GM12865 (cell line): ENCODE data around the gene PBRM1.
"Not testable (repeated sequence)": the region's sequence is repeated elsewhere in the genome, so short reads cannot be mapped to it uniquely, and the experiment has no call there.

ENCODE experiments used
- DNase-seq: peaks from one replicate; pipeline ENCODE4 v3.0.0; 2010; ENCODE audit warnings: low read depth
- H3K4me3 ChIP-seq: 2 replicates; pipeline ENCODE4 v1.5.1; 2011; ENCODE audit warnings: mild to moderate bottlenecking, low read depth, low read length, control low read depth
- CTCF ChIP-seq: IDR thresholded peaks from 2 replicates; pipeline ENCODE4 v1.5.1; 2011; ENCODE audit warnings: low read length, control low read depth, low read depth, inconsistent platforms; ENCODE audit not compliant: insufficient read depth; ENCODE audit errors: missing control alignments

PBRM1 gene

GRCh38 chr3:52685709-52686691, at the start of gene PBRM1, which contains the start of gene GNL3:
TSS of gene PBRM1 (minus strand) at chr3:52685913.
TSS of gene GNL3 (plus strand) at chr3:52686032. CDS start at chr3:52686093, 61 bp downstream.
- no peak for TF ChIP-seq CTCF
- peak; percentile 98 for DNase-seq
- peak within 1 kb of the TSS; percentile 87 for H3K4me3 ChIP-seq

- no peak overlapping the region for H3K4me3 ChIP-seq
- no peak for DNase-seq
- TF ChIP-seq CTCF: no peak
Observed at GRCh38 chr3:52733256-52733891, 47.7 kb upstream of the PBRM1 start.

GRCh38 chr3:52731590-52731989, 45.9 kb upstream of the PBRM1 start:
- no peak overlapping the region for H3K4me3 ChIP-seq
- DNase-seq: no peak
- TF ChIP-seq CTCF: no peak

- no peak for TF ChIP-seq CTCF
- no peak overlapping the region for H3K4me3 ChIP-seq
- DNase-seq: peak; percentile 59
Observed at GRCh38 chr3:52730681-52731080, 45.0 kb upstream of the PBRM1 start.

GRCh38 chr3:52728753-52729152, 43.0 kb upstream of the PBRM1 start:
- not testable (repeated sequence) for H3K4me3 ChIP-seq, DNase-seq

- no peak for DNase-seq
- H3K4me3 ChIP-seq: no peak overlapping the region
- no peak for TF ChIP-seq CTCF
Observed at GRCh38 chr3:52724511-52724910, 38.8 kb upstream of the PBRM1 start.

- no peak for DNase-seq
- H3K4me3 ChIP-seq: no peak overlapping the region
- no peak for TF ChIP-seq CTCF
Observed at GRCh38 chr3:52723935-52724334, 38.2 kb upstream of the PBRM1 start.
